OCI-LY7 (cell line): Measurements from ENCODE around the gene ZNF277. TPM values are rescaled to one million over a fixed set of nuclear protein-coding genes. Genes with fewer than 3 reads are reported as not detected.

Source experiments
- BruUV-seq: library from RNA; stranded (reverse); fragments of 400-500 nt; replicated peaks from 2 replicates; lab custom pipeline; 2021; lab: Mats Ljungman, UMichigan
- CTCF ChIA-PET: fragments of 300-600 bp; sonication (Branson Sonifier 250); formaldehyde crosslinking; loops from one replicate; lab custom pipeline; 2022; ENCODE audit warnings: antibody characterized with exemption; ENCODE audit not compliant: unreplicated experiment; lab: Charles Lee
- POLR2A ChIA-PET: fragments of 300-600 bp; sonication (Branson Sonifier 250); formaldehyde crosslinking; loops from one replicate; lab custom pipeline; 2022; ENCODE audit warnings: antibody characterized with exemption; lab: Charles Lee
- DNase-seq: peaks from one replicate; pipeline ENCODE4 v3.0.0-alpha.2; 2015; ENCODE audit warnings: low spot score
- H2AFZ ChIP-seq: fragments of 200-600 bp; sonication (generic), shearing (Covaris generic); 2 replicates; pipeline ENCODE4 v1.6.1; 2014; ENCODE audit warnings: mild to moderate bottlenecking, antibody characterized with exemption, low read length, moderate library complexity
- H3K27ac ChIP-seq: fragments of 200-600 bp; sonication (generic); 2 replicates; pipeline ENCODE4 v1.5.1; 2014; ENCODE audit warnings: mixed run types, low read depth, mild to moderate bottlenecking, moderate library complexity, low read length, inconsistent platforms; ENCODE audit not compliant: poor library complexity, severe bottlenecking
- H3K36me3 ChIP-seq: fragments of 200-600 bp; sonication (generic); 2 replicates; pipeline ENCODE4 v1.6.1; 2014; ENCODE audit warnings: mild to moderate bottlenecking, antibody characterized with exemption, low read length, moderate library complexity, mixed read lengths; ENCODE audit not compliant: insufficient read depth
- H3K4me1 ChIP-seq: fragments of 200-600 bp; sonication (generic); 2 replicates; pipeline ENCODE4 v1.5.1; 2014; ENCODE audit warnings: mild to moderate bottlenecking, low read length; ENCODE audit not compliant: insufficient read depth, poor library complexity, severe bottlenecking
- H3K4me2 ChIP-seq: fragments of 200-600 bp; sonication (generic); 2 replicates; pipeline ENCODE4 v1.6.1; 2014; ENCODE audit warnings: mild to moderate bottlenecking, low read length
- H3K4me3 ChIP-seq: fragments of 200-600 bp; sonication (generic); 2 replicates; pipeline ENCODE4 v1.5.1; 2014; ENCODE audit warnings: mild to moderate bottlenecking, low read depth, low read length; ENCODE audit not compliant: poor library complexity, severe bottlenecking
- H3K79me2 ChIP-seq: fragments of 200-600 bp; sonication (generic); 2 replicates; pipeline ENCODE4 v1.6.1; 2016; ENCODE audit warnings: low read depth, mild to moderate bottlenecking, low read length, moderate library complexity, mixed read lengths; ENCODE audit not compliant: insufficient read depth
- H3K9me2 ChIP-seq: fragments of 200-600 bp; sonication (generic); 2 replicates; pipeline ENCODE4 v1.6.1; 2016; ENCODE audit warnings: mild to moderate bottlenecking, low read length, mixed read lengths; ENCODE audit not compliant: insufficient read depth
- H3K9me3 ChIP-seq: fragments of 200-600 bp; sonication (generic); 2 replicates; pipeline ENCODE4 v1.6.1; 2014; ENCODE audit warnings: mild to moderate bottlenecking, mixed run types, low read length, mixed read lengths
- H4K20me1 ChIP-seq: fragments of 200-600 bp; sonication (generic); 2 replicates; pipeline ENCODE4 v1.6.1; 2014; ENCODE audit warnings: mild to moderate bottlenecking, antibody characterized with exemption, low read length, moderate library complexity, mixed read lengths; ENCODE audit not compliant: insufficient read depth
- EZH2phosphoT487 ChIP-seq: fragments of 200-600 bp; sonication (generic); IDR thresholded peaks from 2 replicates; pipeline ENCODE4 v1.6.1; 2018; ENCODE audit warnings: low read depth, borderline replicate concordance, mild to moderate bottlenecking, mixed run types, antibody characterized with exemption, low read length, moderate library complexity, mixed read lengths
- intact Hi-C: fragments of 100-400 bp; cut with micrococcal nuclease; formaldehyde crosslinking; loops from one replicate; pipeline ENCODE4 v1.10.0; 2022; ENCODE audit not compliant: unreplicated experiment
- total RNA-seq, 2 experiments: library from RNA; depleted of rRNA in 1 of 2; stranded (reverse); fragments of >200 nt in 1 of 2; shearing (Covaris generic) in 1 of 2; gene quantifications; 2 replicates each; pipeline ENCODE4 v1.2.3, GENCODE V29; 2014 to 2022
- TF ChIP-seq, protein P1 (sequence below): fragments of 200-600 bp; sonication (generic); conservative IDR thresholded peaks from 2 replicates; pipeline ENCODE4 v1.5.1; 2014; ENCODE audit warnings: mild to moderate bottlenecking, antibody characterized with exemption, low read length, moderate library complexity, mixed read lengths

Gene ZNF277
- total RNA-seq, 2 experiments from 2014 or later, result 18.1 to 20.5 TPM

GRCh38 chr7:112360681-112361080, 154.2 kb downstream of the ZNF277 start:
- POLR2A ChIA-PET, result no interaction called here
- Histone ChIP-seq H3K9me2 (no peaks in the 10 kb centered on the region), H3K9me3 (peaks cover 6% of the 10 kb centered on the region; the same call in 1 of the 2 replicates), H2AFZ (no peak overlapping the region), H3K4me3 (no peak overlapping the region), H3K4me2 (no peak overlapping the region), H3K4me1 (no peaks in the 10 kb centered on the region), H3K79me2 (no peaks in the 10 kb centered on the region), H3K36me3 (no peaks in the 10 kb centered on the region), H4K20me1 (no peaks in the 10 kb centered on the region; the same call in 1 of the 2 replicates), H3K27ac (no peak overlapping the region)
- intact Hi-C loops, result no loop called here
- no TSS peak for BruUV-seq
- CTCF ChIA-PET, result no interaction called here
- DNase-seq, result no peak
- no peak for TF ChIP-seq EZH2phosphoT487
- TF ChIP-seq, protein P1, sequence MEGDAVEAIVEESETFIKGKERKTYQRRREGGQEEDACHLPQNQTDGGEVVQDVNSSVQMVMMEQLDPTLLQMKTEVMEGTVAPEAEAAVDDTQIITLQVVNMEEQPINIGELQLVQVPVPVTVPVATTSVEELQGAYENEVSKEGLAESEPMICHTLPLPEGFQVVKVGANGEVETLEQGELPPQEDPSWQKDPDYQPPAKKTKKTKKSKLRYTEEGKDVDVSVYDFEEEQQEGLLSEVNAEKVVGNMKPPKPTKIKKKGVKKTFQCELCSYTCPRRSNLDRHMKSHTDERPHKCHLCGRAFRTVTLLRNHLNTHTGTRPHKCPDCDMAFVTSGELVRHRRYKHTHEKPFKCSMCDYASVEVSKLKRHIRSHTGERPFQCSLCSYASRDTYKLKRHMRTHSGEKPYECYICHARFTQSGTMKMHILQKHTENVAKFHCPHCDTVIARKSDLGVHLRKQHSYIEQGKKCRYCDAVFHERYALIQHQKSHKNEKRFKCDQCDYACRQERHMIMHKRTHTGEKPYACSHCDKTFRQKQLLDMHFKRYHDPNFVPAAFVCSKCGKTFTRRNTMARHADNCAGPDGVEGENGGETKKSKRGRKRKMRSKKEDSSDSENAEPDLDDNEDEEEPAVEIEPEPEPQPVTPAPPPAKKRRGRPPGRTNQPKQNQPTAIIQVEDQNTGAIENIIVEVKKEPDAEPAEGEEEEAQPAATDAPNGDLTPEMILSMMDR, result no peak

GRCh38 chr7:112361154-112361553, 154.7 kb downstream of the ZNF277 start:
- CTCF ChIA-PET, result no interaction called here
- H3K4me3 ChIP-seq, result no peak overlapping the region
- TF ChIP-seq EZH2phosphoT487, result no peak
- TF ChIP-seq, protein P1, result no peak
- no peaks in the 10 kb centered on the region for H3K9me2 ChIP-seq
- intact Hi-C loops, result no loop called here
- H2AFZ ChIP-seq, result no peak overlapping the region
- BruUV-seq, result no TSS peak
- peaks cover 6% of the 10 kb centered on the region; the same call in 1 of the 2 replicates for H3K9me3 ChIP-seq
- H3K36me3 ChIP-seq, result no peaks in the 10 kb centered on the region
- no peak for DNase-seq
- no peak overlapping the region for H3K27ac ChIP-seq
- no peaks in the 10 kb centered on the region; the same call in 1 of the 2 replicates for H4K20me1 ChIP-seq
- no peaks in the 10 kb centered on the region for H3K79me2 ChIP-seq
- POLR2A ChIA-PET, result no interaction called here
- H3K4me1 ChIP-seq, result no peaks in the 10 kb centered on the region
- no peak overlapping the region for H3K4me2 ChIP-seq

GRCh38 chr7:112362053-112362650, 155.7 kb downstream of the ZNF277 start:
- BruUV-seq, result no TSS peak
- ChIA-PET POLR2A (interaction anchor here (0.6 to 0.7 kb wide), 2 partner anchors 58 to 127 kb away, joined by 3 read pairs; no protein-coding TSS in a partner anchor), CTCF (interaction anchor here (0.6 kb wide), 1 partner anchor 46 kb away, joined by 4 read pairs; no protein-coding TSS in a partner anchor)
- H3K4me3 ChIP-seq, result no peak overlapping the region
- intact Hi-C loops, result no loop called here
- no peaks in the 10 kb centered on the region for H3K9me2 ChIP-seq
- TF ChIP-seq, protein P1, result no peak
- TF ChIP-seq EZH2phosphoT487, result no peak
- H4K20me1 ChIP-seq, result no peaks in the 10 kb centered on the region; the same call in 1 of the 2 replicates
- no peaks in the 10 kb centered on the region for H3K79me2 ChIP-seq
- no peak overlapping the region for H2AFZ ChIP-seq
- no peak overlapping the region for H3K27ac ChIP-seq
- H3K36me3 ChIP-seq, result no peaks in the 10 kb centered on the region
- no peak for DNase-seq
- H3K4me1 ChIP-seq, result no peaks in the 10 kb centered on the region
- H3K4me2 ChIP-seq, result no peak overlapping the region
- H3K9me3 ChIP-seq, result peaks cover 6% of the 10 kb centered on the region; the same call in 1 of the 2 replicates
